ENCODE measurements around the gene DGKB.

DNA sequence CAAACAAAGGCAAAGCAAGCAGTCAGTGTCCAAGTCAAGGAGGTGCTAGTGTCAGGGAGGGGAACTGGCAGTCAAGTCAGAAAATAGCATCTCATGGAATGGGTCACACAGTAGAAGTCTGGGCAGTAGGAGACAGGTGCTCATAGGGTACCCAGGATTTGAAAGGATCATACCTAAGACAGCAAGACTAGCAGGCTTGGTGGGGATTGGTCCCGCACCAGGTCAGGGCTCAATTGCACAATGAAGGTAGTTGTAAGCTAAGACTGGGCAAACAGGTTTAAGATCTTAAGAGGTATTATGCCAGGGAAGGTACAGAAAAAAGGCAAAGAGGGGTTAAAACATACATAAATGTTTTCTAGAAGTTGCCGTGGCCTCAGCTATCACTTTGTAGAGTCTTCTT, 731.7 kb downstream of the DGKB start:
- TF ChIP-seq CTCF (IDR thresholded peaks at IDR 0.05): no peak
- TF ChIP-seq POLR2A (IDR thresholded peaks at IDR 0.05): no peak

Measured in body of pancreas (tissue), 4 donors.